T47D (cell line): ENCODE measurements around the gene TIMM10B.

Source experiments
- DNase-seq, 2 experiments: peaks; one replicate each; pipeline versions ENCODE4 v3.0.0 to v3.0.0-alpha.2; 2011 to 2012; ENCODE audit warnings: low read depth in 1 of 2, low spot score in 1 of 2
- JUND ChIP-seq: IDR thresholded peaks from 2 replicates; pipeline ENCODE4 v1.6.1; 2012; ENCODE audit warnings: low read depth
- in situ Hi-C: cut with HindIII; loops from 2 replicates; pipeline ENCODE4 v1.10.0; 2016; ENCODE audit warnings: low sequenced_read_pairs, low pct_unique_long_range_greater_than_20kb

TIMM10B gene, protein sequence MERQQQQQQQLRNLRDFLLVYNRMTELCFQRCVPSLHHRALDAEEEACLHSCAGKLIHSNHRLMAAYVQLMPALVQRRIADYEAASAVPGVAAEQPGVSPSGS

DNA sequence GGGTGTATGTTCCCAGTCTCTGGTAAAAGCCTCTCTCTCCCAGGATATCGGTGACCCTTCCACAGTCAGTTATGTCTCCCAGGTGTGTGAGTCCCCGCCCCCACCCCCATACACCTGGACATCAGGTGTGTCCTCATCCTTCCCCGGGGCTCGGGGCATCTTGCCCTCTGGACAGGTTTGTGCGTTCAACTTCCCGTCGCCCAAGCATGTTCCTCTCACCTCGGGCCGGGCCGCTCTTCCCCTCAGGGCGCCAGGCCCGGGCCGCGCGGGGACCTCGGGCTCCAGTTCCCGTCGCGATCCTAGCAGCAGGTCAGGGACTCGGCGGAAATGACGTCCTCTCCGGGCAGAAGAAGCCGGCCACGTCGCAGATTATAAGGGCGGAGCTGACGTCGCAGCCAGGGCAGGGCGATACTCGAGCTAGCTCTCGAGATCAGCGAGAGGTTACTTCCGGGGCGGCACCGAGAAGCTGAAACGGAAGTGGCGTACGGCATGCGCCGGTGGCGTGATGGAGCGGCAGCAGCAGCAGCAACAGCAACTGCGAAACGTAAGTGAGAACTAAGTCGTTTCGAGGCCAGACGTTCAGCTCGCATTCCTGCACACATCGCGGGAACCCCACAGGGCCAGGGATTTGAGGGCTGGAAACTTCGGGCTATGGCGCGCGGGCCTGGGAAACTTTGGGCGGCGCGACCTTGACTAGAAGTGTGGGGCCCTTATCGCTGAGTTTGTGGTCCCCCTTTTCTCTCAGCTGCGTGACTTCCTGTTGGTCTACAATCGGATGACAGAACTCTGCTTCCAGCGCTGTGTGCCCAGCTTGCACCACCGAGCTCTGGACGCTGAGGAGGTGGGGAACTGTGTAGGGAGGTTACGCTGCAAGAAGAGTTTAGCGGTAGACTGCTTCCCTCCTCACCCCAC, at the start of gene TIMM10B, which contains the start of gene ARFIP2:
Gene TIMM10B, plus strand, starts transcription at position 490 of the 912 bp plus-strand sequence. Its CDS starts 16 bp downstream, at position 506.
Gene ARFIP2, minus strand, starts transcription at position 320 of the 912 bp plus-strand sequence. CDS start 910 bp downstream, outside the sequence.
- in situ Hi-C loops: no loop called here
- TF ChIP-seq JUND: 0 out of 2 replicates have a peak, but pooled peaks have one; percentile 16
- peak; percentile 88 to 96 for DNase-seq

DNA sequence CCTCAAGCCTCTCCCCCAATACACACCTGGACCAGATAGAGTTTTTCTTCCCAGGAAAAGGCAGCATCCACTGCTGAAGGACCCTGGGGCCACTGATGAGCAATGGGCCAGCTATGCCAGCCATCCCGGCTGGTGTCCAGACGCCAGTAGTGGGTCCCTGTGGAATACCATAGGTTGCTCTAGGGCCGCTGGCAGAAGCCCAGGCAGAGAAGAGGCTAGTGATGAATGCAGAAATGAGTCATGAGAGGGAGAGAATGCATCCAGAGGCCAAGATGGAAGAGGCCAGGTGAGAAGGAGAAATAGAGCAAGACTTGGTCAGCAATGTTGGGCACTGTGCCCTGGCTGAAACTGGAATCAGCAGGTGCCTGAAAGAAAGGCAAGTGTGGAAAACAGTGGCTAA, 49.4 kb upstream of the TIMM10B start:
- TF ChIP-seq JUND: no peak
- DNase-seq: no peak
- in situ Hi-C loops: no loop called here

DNA sequence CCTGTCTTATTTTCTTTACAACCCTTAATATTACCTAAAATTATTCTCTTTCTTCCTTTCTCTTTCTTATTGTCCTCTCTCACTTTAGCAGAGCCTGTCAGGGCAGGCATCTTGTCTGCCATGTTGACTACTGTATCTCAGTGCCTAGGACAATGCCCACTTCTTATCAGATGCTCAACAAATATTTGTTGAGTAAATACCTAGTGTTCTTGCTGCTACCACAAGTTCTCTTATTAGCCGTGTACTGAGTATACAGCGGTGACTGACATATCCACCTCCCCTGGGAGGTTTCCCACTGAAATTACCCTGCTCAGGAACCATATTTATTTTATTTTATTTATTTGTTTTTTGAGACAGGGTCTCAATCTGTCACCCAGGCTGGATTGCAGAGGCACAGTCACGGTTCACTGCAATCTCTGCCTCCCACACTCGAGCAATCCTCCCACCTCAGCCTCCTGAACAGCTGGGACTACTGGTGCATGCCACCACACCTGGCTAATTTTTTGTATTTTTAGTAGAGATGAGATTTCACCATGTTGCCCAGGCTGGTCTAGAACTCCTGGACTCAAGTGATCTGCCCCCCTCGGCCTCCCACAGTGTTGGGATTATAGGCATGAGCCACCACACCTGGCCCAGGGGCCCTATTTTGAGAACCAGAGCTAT, 47.2 kb upstream of the TIMM10B start:
- in situ Hi-C loops: no loop called here
- peak in 1 of 2 experiments; percentile 35 for DNase-seq
- TF ChIP-seq JUND: no peak

DNA sequence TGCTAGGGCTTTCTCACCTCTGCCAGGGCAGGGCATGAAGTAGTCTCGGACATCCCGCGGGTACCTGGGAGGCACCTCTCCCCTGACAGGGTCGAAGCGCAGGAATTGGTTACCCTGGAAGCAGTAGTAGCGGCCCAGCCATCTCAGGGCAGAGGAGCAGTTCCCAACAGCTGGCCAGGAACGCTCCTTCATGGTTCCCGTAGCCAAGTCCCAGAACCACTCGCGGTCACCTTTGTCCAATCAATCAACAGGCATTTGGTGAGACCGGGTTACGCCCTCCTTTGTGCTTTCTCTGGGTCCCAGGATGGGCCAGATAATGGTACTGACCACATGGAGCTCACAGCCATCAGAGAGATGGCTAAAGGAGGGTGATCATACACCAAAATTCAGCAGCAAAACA, 43.9 kb upstream of the TIMM10B start:
- no peak for TF ChIP-seq JUND
- no peak for DNase-seq
- in situ Hi-C loops: no loop called here

DNA sequence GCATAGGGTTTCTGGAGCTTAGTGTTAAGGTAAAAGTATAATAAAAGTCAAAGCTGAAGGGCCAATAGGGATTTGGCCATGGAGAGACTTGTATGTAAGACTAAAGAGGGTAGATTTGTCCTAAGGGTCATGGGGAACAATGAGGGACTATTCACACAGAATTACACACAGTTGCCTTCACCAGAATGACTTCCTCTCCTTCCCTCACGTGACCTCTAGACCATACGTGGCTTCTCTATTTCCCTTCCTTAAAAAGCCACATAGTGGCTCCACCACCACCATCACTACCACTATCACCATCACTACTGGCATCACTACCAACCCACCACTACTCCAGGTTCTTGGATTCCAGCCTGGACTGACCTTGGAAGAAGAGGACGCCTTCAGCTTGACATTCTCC, 43.3 kb upstream of the TIMM10B start:
- in situ Hi-C loops: no loop called here
- DNase-seq: no peak

DNA sequence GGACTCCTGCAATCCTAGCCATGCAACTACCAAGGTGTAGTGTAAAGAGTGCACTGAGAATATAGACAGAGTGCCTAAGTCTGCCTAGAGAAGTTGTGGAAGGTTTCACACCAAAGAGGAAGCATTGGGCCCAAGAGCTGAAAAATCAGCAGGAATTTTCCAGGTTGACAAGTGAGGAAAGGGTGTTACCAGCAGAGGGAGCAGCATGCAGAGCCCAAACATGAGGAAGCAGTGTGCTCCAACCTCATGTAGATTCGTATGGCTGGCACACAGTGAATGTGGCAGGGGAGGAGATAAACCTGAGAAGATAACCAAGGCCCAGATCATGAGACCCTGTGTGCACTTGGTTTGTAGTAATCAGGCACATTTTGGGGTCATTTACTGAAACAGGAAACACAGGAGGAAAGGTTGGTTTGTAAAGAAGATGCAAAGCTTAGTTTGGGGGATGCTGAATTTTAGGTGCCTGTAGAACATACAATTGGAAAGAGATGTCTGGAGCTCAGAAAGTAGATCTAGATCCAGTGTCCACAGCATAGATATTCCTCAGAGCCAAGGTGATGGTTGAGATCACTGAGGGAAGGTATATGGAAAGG, 42.2 kb upstream of the TIMM10B start:
- TF ChIP-seq JUND: no peak
- in situ Hi-C loops: no loop called here
- peak; percentile 44 to 71 for DNase-seq

More for the DNA sequence above, 43.3 kb upstream of the TIMM10B start:
- TF ChIP-seq JUND: no peak

DNA sequence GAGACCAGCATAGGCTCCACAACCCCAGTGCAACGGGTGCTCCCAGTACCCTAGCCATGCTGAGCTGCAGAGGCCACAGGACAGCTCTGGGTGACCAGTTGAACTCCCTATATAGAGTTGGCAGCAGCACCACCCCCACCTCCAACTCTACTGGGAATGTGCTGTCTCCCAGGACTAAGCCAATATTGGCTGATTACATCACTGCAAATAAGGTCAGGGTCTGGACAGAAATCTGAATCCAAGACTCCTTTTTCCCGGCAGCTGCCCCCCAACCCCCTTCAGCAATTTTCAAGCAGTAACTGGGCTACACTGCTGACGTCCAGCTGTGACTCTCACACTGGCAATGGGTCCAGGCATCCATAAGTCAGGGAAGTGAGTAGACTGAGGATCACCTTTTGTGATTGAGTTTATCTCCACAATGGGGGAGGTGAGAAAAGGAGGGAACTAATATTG, 40.4 kb upstream of the TIMM10B start, which contains the start of gene HPX:
Gene HPX, minus strand, starts transcription at position 82 of the 453 bp plus-strand sequence. Its CDS starts 24 bp downstream, at position 58.
- in situ Hi-C loops: no loop called here
- peak in 1 of 2 experiments; percentile 18 for DNase-seq
- TF ChIP-seq JUND: no peak

DNA sequence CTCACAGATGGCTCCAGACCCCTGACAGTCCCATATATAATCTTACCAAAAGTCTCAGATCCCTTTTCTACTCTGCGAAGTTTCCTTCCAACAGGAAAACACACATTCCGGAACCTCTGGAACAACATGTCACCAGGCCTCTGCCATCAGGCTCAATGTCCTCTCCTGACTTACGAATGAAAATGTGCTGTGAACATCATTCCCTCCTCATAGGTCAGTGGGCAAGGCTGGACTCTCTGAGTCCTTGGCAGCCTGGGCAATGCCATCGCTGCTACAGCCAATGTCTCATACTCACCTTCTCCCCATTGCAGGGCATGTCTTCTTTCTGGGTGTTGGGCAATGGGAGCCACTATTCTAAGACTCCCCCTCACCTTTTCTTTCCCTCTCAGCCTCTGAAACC, 38.9 kb upstream of the TIMM10B start:
- DNase-seq: no peak
- in situ Hi-C loops: no loop called here

DNA sequence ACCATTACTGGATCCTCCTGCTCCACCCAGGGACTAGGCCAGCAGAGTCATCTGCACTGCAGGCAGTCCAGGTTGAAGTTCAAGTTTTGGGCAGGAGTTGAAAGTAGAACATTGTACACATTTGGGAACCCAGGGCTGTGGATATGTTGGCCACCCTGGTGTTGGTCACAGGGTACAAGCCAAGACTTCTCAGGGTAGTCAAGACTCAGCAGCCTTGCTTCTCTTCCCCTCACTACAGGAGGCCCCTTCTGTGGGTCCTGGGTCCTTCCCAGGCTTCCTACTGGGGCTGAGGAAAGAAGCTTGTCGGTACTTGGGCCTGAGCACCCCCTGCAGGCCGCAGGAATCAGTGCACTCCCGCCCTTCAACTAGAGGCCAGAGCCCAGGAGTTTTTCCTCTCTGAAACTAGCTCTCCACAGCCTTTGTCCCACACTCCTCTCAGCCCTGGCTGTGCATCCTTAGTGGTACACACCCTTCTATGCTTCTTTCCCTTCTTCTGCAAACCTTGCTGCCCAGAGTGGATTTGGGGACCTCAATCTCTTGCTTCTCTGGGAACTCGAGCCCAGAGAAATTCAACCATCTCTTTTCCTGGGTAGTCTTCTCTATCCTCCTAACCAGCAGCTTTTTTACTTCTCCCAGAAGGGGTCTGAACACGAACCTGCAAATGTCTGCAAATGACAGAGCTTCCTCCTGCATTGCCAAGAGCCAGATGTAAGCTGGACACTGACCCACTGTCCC, 37.9 kb upstream of the TIMM10B start:
- in situ Hi-C loops: no loop called here
- DNase-seq: peak; percentile 9 to 45
- no peak for TF ChIP-seq JUND

More for the DNA sequence above, 38.9 kb upstream of the TIMM10B start:
- TF ChIP-seq JUND: no peak

DNA sequence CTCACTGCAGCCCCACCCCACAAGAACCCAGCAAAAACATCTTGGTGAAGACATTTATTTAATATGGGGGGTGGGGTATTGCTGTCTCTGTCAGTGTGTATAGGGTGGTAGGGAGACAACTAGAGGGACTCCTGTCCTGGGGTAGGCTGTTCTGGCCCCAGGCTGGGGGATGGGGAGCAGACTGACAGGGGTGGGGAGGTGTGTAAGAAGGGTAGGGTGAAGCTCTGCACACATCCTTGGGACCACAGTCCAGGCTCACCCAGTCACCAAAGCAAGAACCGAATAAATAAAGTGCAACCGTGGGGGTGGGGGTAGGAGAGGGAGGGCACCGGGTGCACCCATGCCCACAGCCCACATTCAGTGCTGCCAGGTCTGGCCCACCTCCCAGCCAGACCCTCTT, 32.7 kb upstream of the TIMM10B start:
- no peak for TF ChIP-seq JUND
- in situ Hi-C loops: no loop called here
- no peak for DNase-seq

DNA sequence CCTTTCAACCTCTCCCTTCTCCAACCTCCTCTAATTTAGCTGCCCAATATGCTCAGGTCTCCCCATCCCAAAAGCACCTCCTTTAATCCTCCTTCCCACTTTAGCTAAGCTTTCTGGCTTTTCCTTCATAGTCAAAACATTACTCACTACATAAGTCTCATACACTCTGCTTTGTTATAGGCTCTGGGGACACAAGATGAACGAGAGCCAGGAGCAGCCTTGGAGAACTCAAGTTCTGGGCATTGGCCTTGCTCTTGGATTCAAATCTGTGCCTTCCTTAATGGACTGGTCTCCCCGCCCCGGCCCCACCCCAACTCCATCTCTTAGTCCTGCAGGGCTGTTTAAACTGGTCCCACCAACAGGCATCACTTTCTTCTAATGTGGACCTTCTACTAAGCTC, 29.1 kb upstream of the TIMM10B start:
- in situ Hi-C loops: no loop called here
- TF ChIP-seq JUND: no peak
- no peak for DNase-seq

DNA sequence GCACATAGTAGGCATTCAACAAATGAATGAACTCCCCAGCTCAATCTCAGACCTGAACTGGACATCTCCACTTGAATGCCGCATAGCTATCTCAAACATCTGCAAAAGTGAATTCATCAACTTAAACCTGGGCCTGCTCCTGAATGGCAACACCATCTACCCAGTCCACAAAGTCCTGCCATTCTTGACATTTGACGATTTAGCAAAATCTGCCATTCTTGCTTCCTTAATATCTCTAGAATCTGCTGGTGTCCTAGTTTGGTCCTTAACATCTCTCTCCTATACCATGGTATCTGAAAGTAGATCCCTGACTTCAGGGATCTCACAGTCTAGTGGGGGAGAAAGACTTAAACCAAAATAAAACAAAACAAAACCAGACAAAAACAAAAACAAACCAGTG, 28.1 kb upstream of the TIMM10B start:
- in situ Hi-C loops: no loop called here
- DNase-seq: no peak
- no peak for TF ChIP-seq JUND
